Pancreas (tissue), 10 donors: ENCODE results near the gene HOXA4. TPM values are rescaled to one million over a fixed set of nuclear protein-coding genes. Genes with fewer than 3 reads are reported as not detected.
A peak's percentile ranks its signal among the peaks of the same experiment; 100 is the strongest.

Experiments used
- ATAC-seq, 4 donors: fragments of 200-7000 bp; cut with Tn5 transposase; one replicate each; pipeline versions ENCODE4 v1.8.0 to v1.9.1; 2020; ENCODE audit warnings: mild to moderate bottlenecking in 4 of 4, moderate library complexity in 4 of 4
- DNase-seq, 6 donors: peaks; one replicate each; pipeline ENCODE4 v3.0.0-alpha.2; 2020
- FAIRE-seq: peaks from 2 replicates; lab custom pipeline; 2012; peaks lifted over from hg19 to GRCh38; lab: Jason Lieb, UNC
- H3K27ac ChIP-seq, 4 donors: fragments of 200-600 bp; sonication (generic); 1 replicate in 3 of 4; 2 replicates in 1 of 4; pipeline versions ENCODE4 v1.5.0 to v1.8.0; 2020
- H3K27me3 ChIP-seq, 4 donors: fragments of 200-600 bp; one replicate each; pipeline ENCODE4 v1.8.0; 2021
- H3K36me3 ChIP-seq, 3 donors: fragments of 200-600 bp; sonication (generic) in 1 of 3; one replicate each; pipeline versions ENCODE4 v1.5.0 to v1.8.0; 2020 to 2021
- H3K4me1 ChIP-seq, 3 donors: fragments of 200-600 bp; one replicate each; pipeline ENCODE4 v1.8.0; 2021
- H3K4me3 ChIP-seq, 4 donors: fragments of 200-600 bp; sonication (generic) in 2 of 4; one replicate each; pipeline versions ENCODE4 v1.5.0 to v1.8.0; 2020 to 2021
- H3K9me3 ChIP-seq, 4 donors: fragments of 200-600 bp; one replicate each; pipeline ENCODE4 v1.8.0; 2021
- CTCF ChIP-seq, 4 donors: fragments of 200-600 bp; sonication (generic) in 3 of 4; IDR thresholded peaks; one replicate each; pipeline versions ENCODE4 v1.5.0 to v1.8.0; 2021; ENCODE audit warnings: antibody characterized with exemption in 4 of 4
- WGBS, 2 donors: extraction: QIAGEN DNeasy Blood & Tissue Kit; methylation state at CpG; one replicate each; pipeline ENCODE4 v1.1.7; 2013; 5-methylcytosine and 5-hydroxymethylcytosine counted together
- intact Hi-C, 3 donors: fragments of 100-400 bp; cut with DNase I; formaldehyde crosslinking; loops; one replicate each; pipeline versions ENCODE4 v1.11.1 to v1.14.2; 2022
- polyA plus RNA-seq, 2 donors: library from polyadenylated mRNA; stranded (reverse); fragments of 200-250 nt; gene quantifications; one replicate each; pipeline ENCODE4 v1.2.3, GENCODE V29; 2013
- total RNA-seq, 6 donors: library from RNA; stranded (reverse); fragmentation: NEBNext Ultra II Directional in 4 of 6; extraction: Animal tissue kit (Norgen Biotek cat#: 25700) in 4 of 6; gene quantifications; one replicate each; pipeline versions ENCODE4 v1.2.1 to v1.2.4, GENCODE V29; 2021 to 2023
- donor health status: healthy with polysubstance abuse.
- donor health status: DM: no; HTN: no; CAD: no; lungs with moderate emphysema.
- donor health status: DM: no; HTN: no; CAD: no.
- donor health status: control.
- donor health status: control.
- donor health status: Bipolar disorder and iron deficiency.
- donor health status: DM: yes; HTN: yes; CAD: no.
- donor health status: DM: no; HTN: no; CAD: no.
- donor health status: DM: no; HTN: no; CAD: no.
- donor health status: DM: yes; HTN: yes; CAD: no.

HOXA4 gene
- total and polyA plus RNA-seq, 8 donors = 0.19 to 2.4 (median 0.58) TPM

GRCh38 chr7:27097686-27098577 is 32.6 kb downstream of the HOXA4 start:
- peak in 1 of 4 donors; percentile 20 for ATAC-seq
- peak overlapping the region in 2 of 4 donors; percentile 36 to 51 for H3K4me3 ChIP-seq

GRCh38 chr7:27096768-27097514 is 33.6 kb downstream of the HOXA4 start:
- FAIRE-seq = no peak

More at GRCh38 chr7:27097686-27098577, 32.6 kb downstream of the HOXA4 start:
- H3K27ac ChIP-seq = peak overlapping the region in 2 of 4 donors; percentile 16 to 47
- peaks cover 0 to 8% (median 4%) of the 10 kb centered on the region in 3 donors for H3K4me1 ChIP-seq
- intact Hi-C loops = no loop called here
- DNase-seq = peak in 2 of 6 donors; percentile 15 to 55
- H3K9me3 ChIP-seq = no peaks in the 10 kb centered on the region
- WGBS, 2 donors = 10 to 12% methylated on average over 35 of the region's 35 CpGs
- TF ChIP-seq CTCF (IDR thresholded peaks at IDR 0.05) = no peak
- no peak for FAIRE-seq
- peaks cover 0 to 66% (median 20%) of the 10 kb centered on the region in 4 donors for H3K27me3 ChIP-seq
- H3K36me3 ChIP-seq = no peaks in the 10 kb centered on the region

DNA sequence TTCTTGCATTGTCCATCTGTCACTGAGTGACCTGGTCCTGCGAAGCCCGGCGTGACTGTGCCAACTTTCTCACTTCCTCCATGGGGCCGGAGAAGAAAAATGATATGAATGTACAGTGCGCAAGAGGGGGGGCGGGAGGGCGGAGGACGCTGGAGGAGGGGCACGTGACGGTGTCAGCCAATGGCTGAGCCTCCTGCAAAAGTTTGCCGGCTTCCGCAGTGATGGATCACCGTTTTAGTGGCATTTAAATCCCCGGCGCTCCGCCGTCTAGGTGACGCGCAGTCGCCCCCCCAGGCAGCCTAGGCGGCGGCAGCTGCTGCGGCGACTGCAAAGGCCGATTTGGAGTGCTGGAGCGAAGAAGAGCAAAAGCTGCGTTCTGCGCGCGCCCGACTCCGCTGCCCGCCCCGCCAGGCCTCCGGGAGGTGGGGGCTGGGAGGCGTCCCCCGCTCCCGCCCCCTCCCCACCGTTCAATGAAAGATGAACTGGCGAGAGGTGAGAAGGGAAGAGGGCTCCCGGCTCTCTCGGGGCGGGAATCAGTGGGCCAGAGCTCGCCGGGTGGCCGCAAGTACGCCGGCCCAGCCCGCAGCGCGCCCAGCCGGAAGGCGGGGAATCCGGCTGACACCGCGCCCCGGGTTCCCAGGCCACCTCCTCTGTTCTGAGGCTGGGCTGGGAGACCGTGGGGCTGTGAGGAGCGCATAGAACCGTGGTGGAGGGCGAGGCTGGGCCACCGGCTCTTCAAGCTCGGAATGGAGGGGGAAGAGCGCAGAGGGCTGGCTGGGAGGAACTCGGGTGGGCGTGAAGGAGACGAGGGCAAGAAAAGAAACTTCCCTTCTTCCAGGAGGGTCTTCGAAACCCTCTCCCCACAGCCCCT is 34.4 kb downstream of the HOXA4 start, which contains the start of gene HOXA1:
HOXA1 (minus strand) TSS at position 104 of the 871 bp plus-strand sequence; CDS start at position 16, 88 bp downstream.
- Histone ChIP-seq H3K9me3 (no peaks in the 10 kb centered on the region), H3K36me3 (no peaks in the 10 kb centered on the region), H3K27me3 (peaks cover 0 to 74% (median 20%) of the 10 kb centered on the region in 4 donors), H3K4me1 (peaks cover 0 to 8% (median 4%) of the 10 kb centered on the region in 3 donors), H3K4me3 (peak within 1 kb of the TSS; percentile 24 to 51 (median 34)), H3K27ac (peak within 1 kb of the TSS in 2 of 4 donors; percentile 47 to 60)
- ATAC-seq = peak; percentile 35 to 78 (median 74)
- FAIRE-seq = no peak
- peak in 2 of 6 donors; percentile 55 to 63 for DNase-seq
- 3 to 4% methylated on average over 65 to 68 of the region's 68 CpGs for WGBS, 2 donors
- TF ChIP-seq CTCF (IDR thresholded peaks at IDR 0.05) = no peak
- intact Hi-C loops = no loop called here

More at GRCh38 chr7:27096768-27097514, 33.6 kb downstream of the HOXA4 start:
- peak overlapping the region in 2 of 4 donors; percentile 47 to 60 for H3K27ac ChIP-seq
- H3K4me3 ChIP-seq = peak overlapping the region; percentile 24 to 51 (median 34)
- peaks cover 0 to 74% (median 20%) of the 10 kb centered on the region in 4 donors for H3K27me3 ChIP-seq
- ATAC-seq (peak in 3 of 4 donors; percentile 28 to 61 (median 56)), DNase-seq (peak in 2 of 6 donors; percentile 27 to 35)
- no peak for TF ChIP-seq CTCF (IDR thresholded peaks at IDR 0.05)
- WGBS, 2 donors = 7 to 8% methylated on average over 39 to 41 of the region's 41 CpGs
- H3K4me1 ChIP-seq = peaks cover 0 to 8% (median 4%) of the 10 kb centered on the region in 3 donors
- H3K9me3 ChIP-seq = no peaks in the 10 kb centered on the region
- intact Hi-C loops = no loop called here
- no peaks in the 10 kb centered on the region for H3K36me3 ChIP-seq
